Measurements from ENCODE around the gene ERBB4.
"Not testable (repeated sequence)": the region's sequence is repeated elsewhere in the genome, so short reads cannot be mapped to it uniquely, and the experiment has no call there.

Gene ERBB4

DNA sequence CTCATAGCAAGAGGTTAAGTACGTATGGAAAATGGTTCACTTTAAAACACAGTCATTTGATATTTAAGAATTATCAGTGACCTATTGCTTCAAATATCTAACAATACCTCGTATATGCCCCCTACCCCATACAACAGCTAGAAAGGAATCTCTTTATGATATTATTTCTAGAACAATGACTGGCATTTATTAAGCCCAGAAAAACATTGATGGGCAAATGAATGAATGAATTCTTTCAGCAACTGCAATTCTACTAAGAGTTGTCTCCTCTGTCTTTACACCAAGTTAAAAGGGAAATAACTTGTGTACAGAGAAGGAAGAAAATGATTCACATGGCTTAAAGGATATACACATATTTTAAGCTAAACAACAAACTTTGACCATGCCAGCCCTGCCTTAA, 384.7 kb downstream of the ERBB4 start:
- DNase-seq (ENCODE audit: low spot score), result no peak
- no peak for FAIRE-seq

GRCh38 chr2:212147921-212148513, 390.6 kb downstream of the ERBB4 start:
- DNase-seq (ENCODE audit: low spot score) (no peak), FAIRE-seq (no peak)

- FAIRE-seq (no peak), DNase-seq (ENCODE audit: low spot score) (no peak)
These were observed 392.2 kb downstream of the ERBB4 start for GRCh38 chr2:212146416-212146815.

DNA sequence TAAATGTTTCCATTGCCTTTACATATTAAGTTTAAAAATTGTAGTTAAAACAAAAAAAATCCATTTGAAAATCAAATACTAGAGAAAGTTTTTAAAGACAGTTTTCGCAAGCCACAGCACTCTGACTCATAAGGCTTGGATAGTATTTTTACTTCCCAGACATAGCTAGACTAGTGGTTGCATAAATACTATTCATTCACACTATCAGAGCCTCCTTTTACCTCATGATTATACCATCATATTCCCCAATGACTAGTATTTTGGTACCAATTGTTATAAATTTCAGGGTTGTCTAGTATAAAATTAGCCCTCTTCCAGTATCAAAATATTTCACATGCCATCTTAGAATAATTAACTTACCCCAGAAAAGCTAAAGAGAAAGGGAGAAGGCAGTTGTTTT, 393.5 kb downstream of the ERBB4 start:
- FAIRE-seq, result no peak
- DNase-seq (ENCODE audit: low spot score), result no peak

GRCh38 chr2:212142631-212143030, 396.0 kb downstream of the ERBB4 start:
- DNase-seq (ENCODE audit: low spot score), result no peak
- FAIRE-seq, result no peak

DNA sequence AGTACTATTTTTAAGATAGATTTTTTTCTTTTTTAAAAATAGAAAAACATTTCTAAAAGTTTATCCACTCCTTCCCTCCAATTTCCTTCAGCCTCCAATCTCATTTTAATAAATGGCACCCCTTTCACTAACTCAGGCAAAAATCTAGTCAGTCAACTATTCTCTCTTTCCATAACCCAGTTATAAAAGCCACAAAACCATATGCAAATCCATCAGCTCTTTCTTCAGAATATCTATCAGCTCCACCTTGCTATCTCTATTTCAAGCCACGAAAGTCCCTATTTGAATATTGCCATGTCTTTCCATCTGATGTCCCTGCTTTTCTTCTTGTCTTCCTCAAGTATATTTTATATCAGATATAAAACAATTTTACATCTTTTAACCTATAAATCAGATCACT, 397.1 kb downstream of the ERBB4 start:
- DNase-seq (ENCODE audit: low spot score), result no peak
- no peak for FAIRE-seq

- FAIRE-seq (no peak), DNase-seq (ENCODE audit: low spot score) (no peak)
These were observed 402.3 kb downstream of the ERBB4 start for GRCh38 chr2:212136216-212136795.

DNA sequence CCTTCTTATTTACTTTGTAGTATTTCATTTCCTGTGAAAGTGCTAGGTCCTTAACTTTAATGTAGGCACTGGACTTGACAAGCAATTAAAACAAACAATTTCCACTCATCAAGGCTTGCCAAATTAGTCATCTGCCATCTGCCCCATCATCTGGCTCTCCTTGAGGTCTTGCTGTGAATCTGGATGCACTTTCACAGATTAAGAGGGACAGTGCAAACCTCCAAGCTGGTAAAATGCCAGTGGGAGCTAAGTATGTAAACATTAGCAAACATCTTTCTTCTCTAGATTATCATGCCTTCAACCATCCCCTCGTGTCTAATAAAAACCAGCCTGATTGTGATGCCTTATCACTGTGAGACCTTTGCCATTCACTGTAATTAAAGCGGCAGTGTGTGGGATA, 402.9 kb downstream of the ERBB4 start:
- FAIRE-seq (no peak), DNase-seq (ENCODE audit: low spot score) (no peak)

DNA sequence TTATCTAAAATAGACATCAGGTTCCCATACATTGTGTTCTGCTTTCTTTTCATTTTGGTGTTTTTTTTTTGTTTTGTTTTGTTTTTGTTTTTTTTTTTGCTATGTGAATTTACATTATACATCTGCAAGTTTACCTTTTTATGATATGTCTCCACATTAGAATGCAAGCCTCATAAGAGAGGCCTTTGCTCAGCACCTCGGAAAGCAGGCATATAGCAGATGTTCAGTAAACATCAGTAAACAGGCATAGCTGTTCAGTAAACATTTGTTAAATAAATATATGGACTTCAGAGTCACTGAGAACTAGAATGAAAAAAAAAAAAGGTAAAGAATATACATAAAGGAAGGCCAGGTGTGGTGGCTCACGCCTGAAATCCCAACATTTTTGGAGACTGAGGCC, 405.3 kb downstream of the ERBB4 start:
- no peak for DNase-seq (ENCODE audit: low spot score)

DNA sequence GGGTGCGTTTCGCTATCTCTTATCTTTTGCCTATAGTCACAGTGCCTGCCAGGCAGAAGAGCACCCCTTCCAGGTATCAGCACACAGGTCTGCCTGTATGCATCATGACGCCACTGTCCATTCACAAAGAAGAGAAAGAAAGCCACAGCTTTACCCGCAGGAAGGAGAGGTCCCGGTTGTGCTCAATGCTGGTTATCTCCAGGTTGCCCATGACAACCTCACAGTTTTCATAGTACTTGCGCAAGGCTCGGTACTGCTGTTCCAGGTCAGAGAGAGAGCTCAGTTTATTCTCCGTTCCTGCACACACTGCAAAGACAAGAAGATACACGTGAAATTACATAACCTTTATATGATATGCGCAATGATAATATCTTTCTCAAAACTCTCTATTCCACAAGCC, 414.0 kb downstream of the ERBB4 start:
- no peak for DNase-seq (ENCODE audit: low spot score)
- FAIRE-seq, result no peak

More for the DNA sequence above, 405.3 kb downstream of the ERBB4 start:
- FAIRE-seq, result no peak

DNA sequence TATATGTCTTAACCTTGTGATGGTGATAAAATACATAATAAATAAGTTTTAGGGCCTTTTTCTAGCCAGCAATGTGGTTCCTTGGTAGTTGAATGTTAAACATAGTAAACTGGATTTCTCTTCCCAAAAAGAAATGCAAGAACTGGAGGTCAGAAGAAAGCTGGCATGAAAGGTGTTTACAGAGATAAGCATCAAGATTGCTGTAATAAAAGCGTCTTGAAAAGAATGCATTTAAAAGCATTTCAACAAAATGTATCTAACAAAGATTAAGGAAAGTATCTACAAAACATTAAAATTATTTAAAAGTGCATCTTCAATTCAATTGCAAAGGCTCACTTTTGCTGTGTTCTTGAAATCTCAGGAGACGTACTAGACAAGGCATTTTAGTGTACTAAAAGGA, 419.0 kb downstream of the ERBB4 start:
- DNase-seq (ENCODE audit: low spot score), result no peak
- FAIRE-seq, result no peak

GRCh38 chr2:212117926-212118325, 420.7 kb downstream of the ERBB4 start:
- no peak for FAIRE-seq
- no peak for DNase-seq (ENCODE audit: low spot score)

GRCh38 chr2:212114489-212114888, 424.1 kb downstream of the ERBB4 start:
- DNase-seq (ENCODE audit: low spot score), result no peak
- no peak for FAIRE-seq

DNA sequence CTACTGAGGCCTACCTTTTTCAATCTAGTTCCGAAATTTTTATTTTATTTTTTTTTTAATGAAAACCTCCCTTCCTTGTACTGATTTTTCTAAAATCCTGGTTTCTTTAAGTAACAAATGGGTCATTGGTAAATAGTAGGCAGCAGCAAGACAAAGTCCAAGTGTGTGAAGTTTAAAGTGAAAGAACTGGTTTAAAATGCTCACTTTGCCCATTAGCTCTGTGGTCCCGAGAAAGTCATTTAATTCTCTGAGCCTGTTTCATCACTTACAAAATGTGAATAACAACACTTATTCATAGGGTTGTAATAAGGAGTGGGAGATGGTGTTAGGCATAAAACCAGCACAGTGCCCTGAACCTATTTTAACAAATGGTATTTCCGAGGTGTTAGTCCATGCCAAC, 426.2 kb downstream of the ERBB4 start:
- no peak for FAIRE-seq
- DNase-seq (ENCODE audit: low spot score), result no peak

- FAIRE-seq (no peak), DNase-seq (ENCODE audit: low spot score) (no peak)
These were observed 428.6 kb downstream of the ERBB4 start for GRCh38 chr2:212109792-212110680.

- DNase-seq (ENCODE audit: low spot score) (no peak), FAIRE-seq (no peak)
These were observed 429.4 kb downstream of the ERBB4 start for GRCh38 chr2:212109217-212109616.

GRCh38 chr2:212107989-212108388, 430.6 kb downstream of the ERBB4 start:
- DNase-seq (ENCODE audit: low spot score) (no peak), FAIRE-seq (no peak)

GRCh38 chr2:212107014-212107413, 431.6 kb downstream of the ERBB4 start:
- DNase-seq (ENCODE audit: low spot score) (no peak), FAIRE-seq (no peak)

GRCh38 chr2:212106536-212106935, 432.1 kb downstream of the ERBB4 start:
- not testable (repeated sequence) for FAIRE-seq; DNase-seq (ENCODE audit: low spot score)

GRCh38 chr2:212099658-212100057, 438.9 kb downstream of the ERBB4 start:
- FAIRE-seq (no peak), DNase-seq (ENCODE audit: low spot score) (no peak)

- DNase-seq (ENCODE audit: low spot score), result no peak
- no peak for FAIRE-seq
These were observed 439.6 kb downstream of the ERBB4 start for GRCh38 chr2:212098966-212099365.

GRCh38 chr2:212097001-212097400, 441.6 kb downstream of the ERBB4 start:
- FAIRE-seq, result no peak

GRCh38 chr2:212089873-212090272, 448.7 kb downstream of the ERBB4 start:
- no peak for DNase-seq (ENCODE audit: low spot score)
- FAIRE-seq, result no peak

More at GRCh38 chr2:212097001-212097400, 441.6 kb downstream of the ERBB4 start:
- no peak for DNase-seq (ENCODE audit: low spot score)
